Right atrium auricular region (tissue), 2 donors: ENCODE data around the gene ZNF460. TPM values are rescaled to one million over a fixed set of nuclear protein-coding genes. Genes with fewer than 3 reads are reported as not detected.

ENCODE experiments used
- DNase-seq: peaks from one replicate; pipeline ENCODE4 v3.0.0-alpha.2; 2019; ENCODE audit warnings: low spot score
- H3K27ac ChIP-seq, 2 donors: fragments of 200-600 bp; sonication (generic); 1 replicate in 1 of 2; 2 replicates in 1 of 2; pipeline ENCODE4 v1.5.1; 2016 to 2019
- H3K27me3 ChIP-seq, 2 donors: fragments of 200-600 bp; sonication (generic); one replicate each; pipeline versions ENCODE4 v1.5.1 to v1.6.0; 2017 to 2019
- H3K36me3 ChIP-seq: fragments of 200-600 bp; sonication (generic); one replicate; pipeline ENCODE4 v1.5.1; 2016
- H3K4me1 ChIP-seq, 2 donors: fragments of 200-600 bp; sonication (generic); one replicate each; pipeline versions ENCODE4 v1.5.1 to v1.6.0; 2017 to 2019
- H3K4me3 ChIP-seq, 2 donors: fragments of 200-600 bp; sonication (generic); 1 replicate in 1 of 2; 2 replicates in 1 of 2; pipeline ENCODE4 v1.5.1; 2017 to 2019; ENCODE audit warnings: mild to moderate bottlenecking in 1 of 2, moderate library complexity in 1 of 2
- H3K9me3 ChIP-seq, 2 donors: fragments of 200-600 bp; sonication (generic); one replicate each; pipeline ENCODE4 v1.5.1; 2019
- total RNA-seq, 2 donors: library from RNA; depleted of rRNA; stranded (reverse); fragments of >200 nt; gene quantifications; one replicate each; pipeline ENCODE4 v1.1.0, GENCODE V29; 2016
- TF ChIP-seq, protein P1 (sequence below), 2 donors: fragments of 200-600 bp; sonication (generic); IDR thresholded peaks; one replicate each; pipeline ENCODE4 v1.5.1; 2019; ENCODE audit warnings: antibody characterized with exemption in 2 of 2

The ZNF460 gene
- total RNA-seq, 2 donors from 2014 or later: 34.7 to 38.3 TPM

- peaks cover 60% of the 10 kb centered on the region for H3K36me3 ChIP-seq
- no peaks in the 10 kb centered on the region for H3K27me3 ChIP-seq
- no peak for DNase-seq
- H3K4me1 ChIP-seq: no peaks in the 10 kb centered on the region
- H3K4me3 ChIP-seq: no peak overlapping the region
- no peak overlapping the region for H3K27ac ChIP-seq
- TF ChIP-seq, protein P1, sequence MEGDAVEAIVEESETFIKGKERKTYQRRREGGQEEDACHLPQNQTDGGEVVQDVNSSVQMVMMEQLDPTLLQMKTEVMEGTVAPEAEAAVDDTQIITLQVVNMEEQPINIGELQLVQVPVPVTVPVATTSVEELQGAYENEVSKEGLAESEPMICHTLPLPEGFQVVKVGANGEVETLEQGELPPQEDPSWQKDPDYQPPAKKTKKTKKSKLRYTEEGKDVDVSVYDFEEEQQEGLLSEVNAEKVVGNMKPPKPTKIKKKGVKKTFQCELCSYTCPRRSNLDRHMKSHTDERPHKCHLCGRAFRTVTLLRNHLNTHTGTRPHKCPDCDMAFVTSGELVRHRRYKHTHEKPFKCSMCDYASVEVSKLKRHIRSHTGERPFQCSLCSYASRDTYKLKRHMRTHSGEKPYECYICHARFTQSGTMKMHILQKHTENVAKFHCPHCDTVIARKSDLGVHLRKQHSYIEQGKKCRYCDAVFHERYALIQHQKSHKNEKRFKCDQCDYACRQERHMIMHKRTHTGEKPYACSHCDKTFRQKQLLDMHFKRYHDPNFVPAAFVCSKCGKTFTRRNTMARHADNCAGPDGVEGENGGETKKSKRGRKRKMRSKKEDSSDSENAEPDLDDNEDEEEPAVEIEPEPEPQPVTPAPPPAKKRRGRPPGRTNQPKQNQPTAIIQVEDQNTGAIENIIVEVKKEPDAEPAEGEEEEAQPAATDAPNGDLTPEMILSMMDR (IDR thresholded peaks at IDR 0.05): no peak
- peaks cover 0 to 35% of the 10 kb centered on the region in 2 donors for H3K9me3 ChIP-seq
Observed at GRCh38 chr19:57327993-57328392, 47.7 kb downstream of the ZNF460 start.

GRCh38 chr19:57334191-57334590, 53.9 kb downstream of the ZNF460 start:
- H3K9me3 ChIP-seq: peaks cover 0 to 1% of the 10 kb centered on the region in 2 donors
- no peak for DNase-seq
- TF ChIP-seq, protein P1 (IDR thresholded peaks at IDR 0.05): no peak
- H3K36me3 ChIP-seq: peaks cover 2% of the 10 kb centered on the region
- no peak overlapping the region for H3K27ac ChIP-seq
- H3K4me3 ChIP-seq: no peak overlapping the region
- peaks cover 0 to 15% of the 10 kb centered on the region in 2 donors for H3K4me1 ChIP-seq
- H3K27me3 ChIP-seq: no peaks in the 10 kb centered on the region

DNA sequence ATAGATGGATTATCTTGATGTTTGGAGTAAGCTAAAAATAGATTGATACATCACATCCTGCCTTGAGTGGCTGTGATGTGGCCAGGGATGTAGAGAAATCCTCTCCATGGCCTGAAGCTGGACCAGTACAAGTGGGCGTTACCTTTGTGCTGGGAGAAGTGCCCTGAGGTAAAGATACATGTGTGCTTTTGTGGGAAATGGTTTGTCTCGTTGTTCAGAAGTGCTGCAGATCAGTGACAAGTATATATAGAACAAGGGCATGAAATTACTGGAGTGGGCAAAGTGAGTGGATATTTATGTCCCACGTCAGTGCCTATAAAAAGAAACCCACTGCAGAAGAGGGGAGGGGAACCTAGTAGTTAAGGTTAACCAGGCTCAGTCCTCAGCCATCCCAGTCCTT, 58.6 kb downstream of the ZNF460 start:
- DNase-seq: no peak
- no peak overlapping the region for H3K4me3 ChIP-seq
- H3K36me3 ChIP-seq: no peaks in the 10 kb centered on the region
- peaks cover 0 to 18% of the 10 kb centered on the region in 2 donors for H3K4me1 ChIP-seq
- H3K9me3 ChIP-seq: no peaks in the 10 kb centered on the region
- no peaks in the 10 kb centered on the region for H3K27me3 ChIP-seq
- TF ChIP-seq, protein P1 (IDR thresholded peaks at IDR 0.05): no peak
- peak overlapping the region; percentile 81 to 92 for H3K27ac ChIP-seq

DNA sequence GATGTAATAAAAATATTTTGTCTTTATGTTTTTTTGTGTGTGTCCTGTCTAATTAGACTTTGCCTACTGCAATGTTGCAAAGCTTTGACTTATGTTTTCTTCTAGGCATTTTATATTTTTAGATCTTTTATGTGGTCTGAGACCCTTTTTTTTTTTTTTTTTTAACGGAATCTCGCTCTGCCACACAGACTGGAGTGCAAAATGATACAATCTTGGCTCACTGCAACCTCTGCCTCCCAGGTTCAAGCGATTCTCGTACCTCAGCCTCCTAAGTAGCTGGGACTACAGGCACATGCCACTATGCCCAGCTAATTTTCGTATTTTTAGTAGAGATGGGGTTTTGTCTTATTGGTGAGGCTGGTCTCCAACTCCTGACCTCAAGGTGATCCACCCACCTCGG, 62.3 kb downstream of the ZNF460 start:
- Histone ChIP-seq H3K27me3 (no peaks in the 10 kb centered on the region), H3K4me1 (peaks cover 0 to 14% of the 10 kb centered on the region in 2 donors), H3K4me3 (no peak overlapping the region), H3K27ac (no peak overlapping the region), H3K9me3 (no peaks in the 10 kb centered on the region), H3K36me3 (no peaks in the 10 kb centered on the region)
- TF ChIP-seq, protein P1 (IDR thresholded peaks at IDR 0.05): no peak
- DNase-seq: no peak

Other genes starting within 250 kb of the ZNF460 start
- not detected for gene USP29, start 160.5 kb upstream of the ZNF460 start, total RNA-seq
- gene ZIM3, start 135.3 kb upstream of the ZNF460 start, total RNA-seq: not detected
- gene DUXA, start 113.0 kb upstream of the ZNF460 start, total RNA-seq: not detected
- 10 to 100 TPM; 11.5 to 23.2 TPM for gene ZNF264, start 89.0 kb upstream of the ZNF460 start, total RNA-seq
- under 1 TPM; 0.41 to 0.71 TPM for gene AURKC, start 49.5 kb upstream of the ZNF460 start, total RNA-seq
- gene ZNF805, start 39.9 kb upstream of the ZNF460 start, total RNA-seq: 10 to 100 TPM; 11.6 to 12.2 TPM
- gene ZNF543, start 40.0 kb downstream of the ZNF460 start, total RNA-seq: 1 to 10 TPM; 6.0 to 7.8 TPM
- 1 to 10 TPM; 6.6 to 8.2 TPM for gene ZNF304, start 70.8 kb downstream of the ZNF460 start, total RNA-seq
- 10 to 100 TPM; 16.2 to 23.1 TPM for gene TRAPPC2B, start 83.1 kb downstream of the ZNF460 start, total RNA-seq
- gene ZNF547, start 83.1 kb downstream of the ZNF460 start, total RNA-seq: 1 to 10 TPM; 2.4 to 3.5 TPM
- gene ZNF548, start 109.4 kb downstream of the ZNF460 start, total RNA-seq: 10 to 100 TPM; 11.1 to 18.3 TPM
- gene ZNF17, start 130.7 kb downstream of the ZNF460 start, total RNA-seq: 1 to 10 TPM; 5.6 to 8.4 TPM
- gene ZNF749, start 154.8 kb downstream of the ZNF460 start, total RNA-seq: 1 to 10 TPM; 1.1 to 3.5 TPM
- 1 to 10 TPM; 2.0 to 2.9 TPM for gene VN1R1, start 176.7 kb downstream of the ZNF460 start, total RNA-seq
- gene ZNF772, start 197.1 kb downstream of the ZNF460 start, total RNA-seq: 10 to 100 TPM; 14.9 to 17.3 TPM
- 1 to 10 TPM; 4.9 to 7.2 TPM for gene ZNF419, start 207.3 kb downstream of the ZNF460 start, total RNA-seq
- 1 to 10 TPM; 2.1 to 8.5 TPM for gene ZNF773, start 219.5 kb downstream of the ZNF460 start, total RNA-seq
- 1 to 10 TPM; 2.2 to 4.1 TPM for gene ZNF549, start 246.9 kb downstream of the ZNF460 start, total RNA-seq